Skeletal muscle satellite cell (primary cell): ENCODE measurements around the gene DEUP1. TPM values are rescaled to one million over a fixed set of nuclear protein-coding genes. Genes with fewer than 3 reads are reported as not detected.
A peak's percentile ranks its signal among the peaks of the same experiment; 100 is the strongest.
"Not testable (repeated sequence)": the region's sequence is repeated elsewhere in the genome, so short reads cannot be mapped to it uniquely, and the experiment has no call there.

Experiments
- H3K27me3 ChIP-seq: 2 replicates; pipeline ENCODE4 v1.7.0; 2013; ENCODE audit warnings: low read length; ENCODE audit not compliant: control insufficient read depth, insufficient read depth
- H3K36me3 ChIP-seq: 2 replicates; pipeline ENCODE4 v1.7.0; 2013; ENCODE audit warnings: mild to moderate bottlenecking, control low read depth, low read length; ENCODE audit not compliant: insufficient read depth
- H3K4me1 ChIP-seq: 2 replicates; pipeline ENCODE4 v1.7.0; 2013; ENCODE audit warnings: low read length; ENCODE audit not compliant: control insufficient read depth, insufficient read depth
- H3K4me2 ChIP-seq: 2 replicates; pipeline ENCODE4 v1.7.0; 2013; ENCODE audit warnings: mild to moderate bottlenecking, low read length
- H3K4me3 ChIP-seq: 2 replicates; pipeline ENCODE4 v1.7.0; 2013; ENCODE audit warnings: low read length
- H3K9ac ChIP-seq: 2 replicates; pipeline ENCODE4 v1.7.0; 2013; ENCODE audit warnings: mild to moderate bottlenecking, low read depth, low read length, moderate library complexity
- H3K9me3 ChIP-seq: replicated peaks from 2 replicates; pipeline ENCODE4 v1.7.0; 2013; ENCODE audit warnings: mild to moderate bottlenecking, control low read depth, low read length
- total RNA-seq: library from RNA; depleted of rRNA; stranded (reverse); fragments of >200 nt; gene quantifications from 2 replicates; pipeline ENCODE4 v1.2.3, GENCODE V29; 2012; rRNA removed

DEUP1 gene
- total RNA-seq = not detected in 2 replicates

GRCh38 chr11:93330446-93330984 lies at the start of gene DEUP1:
TSS of gene DEUP1 (plus strand) at chr11:93330742. CDS start at chr11:93332260, 1,518 bp downstream.
- Histone ChIP-seq H3K36me3 (no peaks in the 10 kb centered on the region), H3K27me3 (peaks cover 30% of the 10 kb centered on the region), H3K4me1 (no peaks in the 10 kb centered on the region), H3K4me2 (peak within 1 kb of the TSS; percentile 67), H3K9me3 (no peaks in the 10 kb centered on the region), H3K9ac (no peak within 1 kb of the TSS), H3K4me3 (peak within 1 kb of the TSS; percentile 62)

DNA sequence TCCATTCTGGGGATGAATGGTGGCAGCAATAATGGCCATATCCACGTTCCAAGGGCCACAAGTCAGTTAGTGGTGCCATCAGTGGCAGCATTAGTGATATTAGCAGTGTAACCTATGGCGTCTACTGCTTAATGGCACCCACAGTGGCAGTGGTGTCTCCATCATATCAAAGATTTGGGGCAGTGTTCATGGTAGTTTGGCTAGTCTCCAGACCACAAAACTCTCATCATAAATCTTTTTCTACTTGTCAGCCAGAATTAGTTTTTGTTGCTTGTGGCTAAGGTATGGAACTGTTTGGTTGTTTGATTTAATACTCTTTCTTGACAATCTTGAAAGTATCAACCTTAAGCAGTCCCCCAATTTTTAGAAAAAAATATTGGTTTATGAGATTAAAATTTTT lies 45.1 kb upstream of the DEUP1 start:
- Histone ChIP-seq H3K27me3 (no peaks in the 10 kb centered on the region), H3K4me1 (no peaks in the 10 kb centered on the region), H3K9me3 (no peaks in the 10 kb centered on the region), H3K4me2 (no peak overlapping the region), H3K9ac (no peak overlapping the region), H3K4me3 (no peak overlapping the region), H3K36me3 (no peaks in the 10 kb centered on the region)

- no peaks in the 10 kb centered on the region for H3K9me3 ChIP-seq
These were observed 43.1 kb upstream of the DEUP1 start for GRCh38 chr11:93287434-93287833.

GRCh38 chr11:93288079-93288478 lies 42.5 kb upstream of the DEUP1 start:
- Histone ChIP-seq H3K27me3 (no peaks in the 10 kb centered on the region), H3K9me3 (no peaks in the 10 kb centered on the region), H3K4me1 (no peaks in the 10 kb centered on the region), H3K4me3 (no peak overlapping the region), H3K4me2 (no peak overlapping the region), H3K9ac (no peak overlapping the region), H3K36me3 (no peaks in the 10 kb centered on the region)

More at GRCh38 chr11:93287434-93287833, 43.1 kb upstream of the DEUP1 start:
- Histone ChIP-seq H3K4me1 (no peaks in the 10 kb centered on the region), H3K4me2 (no peak overlapping the region), H3K27me3 (no peaks in the 10 kb centered on the region), H3K36me3 (no peaks in the 10 kb centered on the region), H3K9ac (no peak overlapping the region), H3K4me3 (no peak overlapping the region)

GRCh38 chr11:93288767-93289166 lies 41.8 kb upstream of the DEUP1 start:
- no peak overlapping the region for H3K4me3 ChIP-seq
- H3K9me3 ChIP-seq = no peaks in the 10 kb centered on the region
- no peaks in the 10 kb centered on the region for H3K27me3 ChIP-seq
- H3K36me3 ChIP-seq = no peaks in the 10 kb centered on the region
- no peak overlapping the region for H3K9ac ChIP-seq
- no peak overlapping the region for H3K4me2 ChIP-seq
- H3K4me1 ChIP-seq = no peaks in the 10 kb centered on the region

DNA sequence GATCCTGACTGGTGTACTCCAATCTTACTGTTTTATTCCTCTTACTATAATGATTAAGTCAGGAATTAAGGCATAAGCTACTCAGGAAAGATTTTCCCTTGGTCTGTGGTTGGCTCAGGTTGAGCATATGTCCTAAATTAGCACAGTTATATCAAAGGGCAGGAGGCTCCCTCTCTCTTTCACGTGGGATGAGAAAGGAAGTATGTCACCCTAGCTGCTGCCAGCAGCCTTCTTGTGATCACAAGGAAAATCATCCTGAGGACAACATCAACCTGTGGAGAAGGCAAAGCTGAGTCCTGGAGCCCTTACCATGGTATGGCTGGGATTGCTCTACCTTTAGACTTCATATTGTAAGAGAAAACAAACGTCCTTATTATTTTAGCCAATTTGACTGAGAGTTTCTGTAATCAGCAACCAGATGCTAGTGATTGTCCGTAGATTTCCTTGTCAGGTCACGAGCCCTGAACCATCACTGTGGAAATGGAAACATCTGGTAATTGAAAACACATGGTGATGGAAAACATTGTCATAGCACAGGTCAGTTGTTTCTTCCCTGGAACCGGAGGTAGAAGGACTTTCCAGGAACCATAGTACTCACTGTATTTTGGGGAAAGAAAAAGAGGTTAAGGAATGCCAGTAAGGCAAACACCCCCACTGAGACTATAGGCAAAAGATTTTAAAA lies 40.6 kb upstream of the DEUP1 start:
- Histone ChIP-seq H3K4me2 (no peak overlapping the region), H3K4me1 (no peaks in the 10 kb centered on the region), H3K9ac (no peak overlapping the region), H3K4me3 (no peak overlapping the region), H3K27me3 (no peaks in the 10 kb centered on the region), H3K9me3 (no peaks in the 10 kb centered on the region), H3K36me3 (no peaks in the 10 kb centered on the region)

GRCh38 chr11:93291110-93291509 lies 39.4 kb upstream of the DEUP1 start:
- H3K9ac ChIP-seq = no peak overlapping the region
- no peak overlapping the region for H3K4me2 ChIP-seq
- H3K9me3 ChIP-seq = no peaks in the 10 kb centered on the region
- H3K27me3 ChIP-seq = no peaks in the 10 kb centered on the region
- no peak overlapping the region for H3K4me3 ChIP-seq
- H3K36me3 ChIP-seq = no peaks in the 10 kb centered on the region
- no peaks in the 10 kb centered on the region for H3K4me1 ChIP-seq

GRCh38 chr11:93291898-93292297 lies 38.6 kb upstream of the DEUP1 start:
- Histone ChIP-seq H3K4me2 (no peak overlapping the region), H3K27me3 (no peaks in the 10 kb centered on the region), H3K4me1 (no peaks in the 10 kb centered on the region), H3K36me3 (no peaks in the 10 kb centered on the region), H3K9ac (no peak overlapping the region), H3K9me3 (no peaks in the 10 kb centered on the region), H3K4me3 (no peak overlapping the region)

DNA sequence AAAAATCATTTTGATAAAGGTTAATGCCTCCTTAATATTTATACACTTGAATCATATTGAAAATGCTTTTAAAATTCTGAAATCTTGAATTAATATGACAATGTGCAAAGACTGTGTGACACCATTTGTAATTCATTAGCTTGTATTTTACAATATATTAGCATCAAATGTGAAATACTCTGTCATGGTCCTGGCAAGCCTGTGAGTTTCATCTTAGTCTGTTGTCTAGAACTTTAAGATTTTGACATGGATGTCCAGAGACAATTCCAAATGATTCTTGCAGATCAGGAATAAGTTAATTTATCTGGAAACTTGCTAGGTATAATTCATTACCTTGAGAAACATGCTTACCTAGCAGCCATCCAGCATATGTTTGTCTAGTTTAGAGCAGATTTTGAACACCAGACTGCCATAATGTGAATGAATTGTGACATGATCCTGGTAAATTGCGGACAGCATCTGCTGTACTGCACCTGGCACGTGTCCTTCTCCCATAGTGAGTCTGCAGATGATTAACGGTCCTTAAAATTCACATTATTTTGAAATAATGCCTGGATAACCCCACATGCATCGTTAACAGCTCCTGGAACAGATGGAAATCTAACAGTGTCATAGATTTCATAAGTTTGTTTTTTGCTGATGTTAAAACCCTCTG lies 34.5 kb upstream of the DEUP1 start:
- Histone ChIP-seq H3K9me3 (no peaks in the 10 kb centered on the region), H3K4me1 (no peaks in the 10 kb centered on the region), H3K27me3 (no peaks in the 10 kb centered on the region), H3K36me3 (no peaks in the 10 kb centered on the region), H3K4me3 (no peak overlapping the region), H3K9ac (no peak overlapping the region), H3K4me2 (no peak overlapping the region)

DNA sequence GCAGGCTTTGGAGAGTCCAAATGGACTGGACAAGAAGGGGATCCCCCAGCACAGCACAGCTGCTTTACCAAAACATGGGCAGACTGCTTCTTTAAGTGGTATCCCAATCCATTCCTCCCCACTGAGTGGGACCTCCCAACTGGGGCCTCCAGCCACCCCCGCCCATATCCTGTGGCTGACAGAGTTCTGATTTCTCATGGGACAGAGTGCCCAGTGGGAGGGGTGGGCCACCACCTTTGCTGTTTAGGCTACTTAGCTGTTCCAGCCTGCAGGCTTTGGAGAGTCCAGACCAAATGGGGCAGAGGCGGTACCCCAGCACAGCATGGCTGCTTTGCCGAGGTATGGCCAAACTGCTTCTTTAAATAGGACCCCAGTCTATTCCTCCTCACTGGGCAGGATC lies 26.9 kb upstream of the DEUP1 start:
- H3K4me1 ChIP-seq = no peaks in the 10 kb centered on the region
- no peak overlapping the region for H3K9ac ChIP-seq
- no peak overlapping the region for H3K4me3 ChIP-seq
- H3K9me3 ChIP-seq = no peaks in the 10 kb centered on the region
- peaks cover 4% of the 10 kb centered on the region for H3K27me3 ChIP-seq
- no peak overlapping the region for H3K4me2 ChIP-seq
- no peaks in the 10 kb centered on the region for H3K36me3 ChIP-seq

DNA sequence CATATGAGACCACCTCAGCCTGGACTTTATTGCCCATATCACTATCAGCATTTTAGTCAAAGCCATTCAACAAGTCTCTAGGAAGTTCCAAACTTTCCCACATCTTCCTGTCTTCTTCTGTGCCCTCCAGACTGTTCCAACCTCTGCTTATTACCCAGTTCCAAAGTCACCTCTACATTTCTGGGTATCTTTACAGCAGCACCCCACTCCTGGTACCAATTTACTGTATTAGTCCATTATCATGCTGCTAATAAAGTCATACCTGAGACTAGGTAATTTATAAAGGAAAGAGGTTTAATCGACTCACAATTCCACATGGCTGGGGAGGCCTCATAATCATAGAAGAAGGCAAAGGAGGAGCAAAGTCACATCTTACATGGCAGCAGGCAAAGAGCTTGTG lies 16.1 kb upstream of the DEUP1 start:
- not testable (repeated sequence) for H3K9ac ChIP-seq, H3K27me3 ChIP-seq, H3K9me3 ChIP-seq, H3K4me1 ChIP-seq, H3K36me3 ChIP-seq, H3K4me3 ChIP-seq, H3K4me2 ChIP-seq
